ENCODE measurements around the gene BANF1. TPM values are rescaled to one million over a fixed set of nuclear protein-coding genes. Genes with fewer than 3 reads are reported as not detected.

Gene BANF1
- total RNA-seq, result 70.9 and 118 TPM in 2 replicates

GRCh38 chr11:66001942-66002647, at the start of gene BANF1, which contains the start of gene EIF1AD:
BANF1 (plus strand) TSS chr11:66002503; CDS start chr11:66003251, 748 bp downstream.
EIF1AD (minus strand) TSS chr11:66002157; CDS start chr11:66000389, 1,768 bp downstream.

GRCh38 chr11:65961267-65962140, 40.8 kb upstream of the BANF1 start, which contains the start of gene SART1:
SART1 (plus strand) TSS chr11:65961734; CDS start chr11:65961781, 47 bp downstream.

DNA sequence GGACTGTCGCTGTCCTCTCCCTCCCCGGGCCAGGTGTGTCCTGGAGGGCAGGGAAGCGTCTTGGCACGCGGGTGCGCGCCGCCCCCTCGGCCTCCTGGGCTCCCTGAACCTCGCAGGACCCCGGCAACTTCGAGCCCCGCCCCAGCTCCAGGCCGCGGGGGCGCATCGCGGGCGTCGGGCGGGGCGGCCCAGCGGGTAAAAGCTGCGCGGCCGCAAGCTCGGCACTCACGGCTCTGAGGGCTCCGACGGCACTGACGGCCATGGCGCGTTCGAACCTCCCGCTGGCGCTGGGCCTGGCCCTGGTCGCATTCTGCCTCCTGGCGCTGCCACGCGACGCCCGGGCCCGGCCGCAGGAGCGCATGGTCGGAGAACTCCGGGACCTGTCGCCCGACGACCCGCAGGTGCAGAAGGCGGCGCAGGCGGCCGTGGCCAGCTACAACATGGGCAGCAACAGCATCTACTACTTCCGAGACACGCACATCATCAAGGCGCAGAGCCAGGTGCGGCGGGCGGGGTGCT, 9.5 kb downstream of the BANF1 start, which contains the start of gene CST6:
Gene CST6 (plus strand): TSS at position 224 of the 519 bp plus-strand sequence. CDS start 37 bp downstream, at position 261.

DNA sequence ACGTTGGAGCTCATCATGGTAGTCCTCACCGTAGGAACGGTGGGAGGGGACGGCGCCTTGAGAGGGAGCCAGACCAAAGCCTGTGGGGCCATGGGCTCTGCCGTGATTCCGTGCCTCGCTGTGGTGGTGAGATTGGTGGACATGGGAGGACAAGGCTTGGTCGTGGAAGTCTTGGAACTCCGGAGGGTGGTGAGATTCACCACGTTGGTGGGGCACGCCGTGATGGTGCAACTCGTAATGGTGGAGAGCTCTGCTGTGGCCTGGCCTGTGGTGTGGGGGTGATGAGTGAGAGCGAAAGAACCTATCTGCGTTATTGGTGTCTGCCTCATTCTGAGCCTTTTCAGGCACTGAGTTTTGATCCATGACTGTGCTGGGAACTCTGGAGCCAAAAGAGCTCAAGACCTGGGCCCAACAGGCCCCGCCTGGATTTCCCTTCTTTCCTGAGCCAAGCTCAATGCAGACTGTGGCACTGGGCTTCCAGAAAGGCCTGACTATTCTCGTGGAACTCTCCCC, 23.8 kb downstream of the BANF1 start, which contains the start of gene CATSPER1:
Gene CATSPER1 (minus strand): TSS at position 463 of the 513 bp plus-strand sequence. CDS start 100 bp downstream, at position 363.

DNA sequence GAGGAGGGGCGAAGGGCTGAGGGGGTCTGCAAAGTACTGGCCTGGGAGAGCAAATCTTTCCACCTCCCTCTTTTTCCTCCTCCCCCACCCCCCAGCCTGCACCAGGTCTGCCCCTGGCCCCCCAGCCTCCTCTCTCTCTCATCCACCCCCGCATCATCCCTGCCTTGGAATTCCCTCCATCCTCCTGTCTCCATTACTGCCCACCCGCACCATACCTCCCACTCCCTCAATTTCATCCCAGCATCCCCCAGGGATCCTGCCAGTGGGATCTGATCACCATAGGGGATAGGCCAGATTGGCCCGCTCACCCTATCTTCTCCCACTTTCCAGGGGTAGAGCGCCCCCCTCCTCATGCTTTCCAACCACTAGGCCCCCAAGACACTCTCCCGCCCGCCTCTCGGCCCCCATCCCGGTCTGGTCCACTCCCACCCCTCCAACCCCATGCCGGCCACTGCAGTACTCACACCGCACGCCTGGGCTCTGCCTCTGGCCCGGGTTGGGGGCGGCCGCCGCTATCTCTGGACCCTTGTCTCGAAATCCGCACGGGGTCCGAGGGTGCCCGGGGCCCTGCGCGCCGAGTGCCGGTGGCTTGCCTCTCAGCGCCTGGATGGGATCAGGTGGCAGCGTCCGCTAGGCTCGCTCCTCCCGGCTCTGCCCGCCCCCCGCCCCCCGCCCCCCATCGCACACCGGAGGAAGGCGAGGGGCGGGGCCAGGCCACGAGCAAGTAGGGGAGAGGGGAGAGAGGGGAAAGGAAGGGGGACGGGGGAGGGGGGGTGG, 46.4 kb downstream of the BANF1 start, which contains the start of gene GAL3ST3:
Gene GAL3ST3 (minus strand): TSS at position 615 of the 777 bp plus-strand sequence. CDS start 3,746 bp downstream, outside the sequence.

DNA sequence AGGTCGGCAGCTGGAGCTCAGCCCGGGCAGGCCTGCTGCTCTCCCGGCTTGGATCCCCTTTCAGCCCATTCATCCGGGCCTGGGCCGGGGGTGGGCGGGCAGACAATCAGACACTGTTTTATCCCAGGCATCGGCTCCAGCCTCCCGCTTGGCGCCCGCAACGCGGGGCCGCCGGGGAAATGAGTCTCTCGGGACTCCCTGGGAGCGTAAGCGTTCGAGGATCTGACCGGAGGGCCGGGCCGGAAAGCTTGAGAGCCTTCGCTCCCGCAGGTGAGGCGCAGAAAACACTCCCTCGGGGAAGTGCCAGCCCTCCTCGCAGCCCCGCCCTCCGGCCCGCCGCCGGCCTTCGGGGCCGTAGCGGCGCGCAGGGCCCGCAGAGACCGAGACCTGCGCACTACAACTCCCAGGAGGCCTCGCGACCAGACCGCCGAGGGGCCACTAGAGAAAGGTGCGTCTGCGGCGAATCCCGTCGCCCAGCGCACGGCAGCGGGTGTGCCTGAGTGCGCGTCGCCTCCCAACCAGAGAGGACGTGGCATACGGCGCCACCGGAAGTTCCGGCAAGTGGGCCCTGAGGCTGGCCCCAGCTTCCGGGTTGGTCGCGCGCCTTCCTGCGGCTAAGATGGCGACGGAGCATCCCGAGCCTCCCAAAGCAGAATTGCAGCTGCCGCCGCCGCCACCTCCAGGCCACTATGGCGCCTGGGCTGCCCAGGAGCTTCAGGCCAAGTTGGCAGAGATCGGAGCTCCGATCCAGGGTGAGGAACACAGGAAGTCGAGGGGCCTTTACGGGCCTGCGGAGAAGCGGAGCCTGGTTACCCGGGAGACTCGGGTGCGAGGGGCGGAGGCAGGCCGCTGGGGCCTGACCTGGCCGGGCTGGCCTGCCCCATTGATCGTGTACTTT, 49.7 kb downstream of the BANF1 start, which contains the start of gene SF3B2:
Gene SF3B2 (plus strand): TSS at position 599 of the 898 bp plus-strand sequence. CDS start 21 bp downstream, at position 620.

Other genes starting within 250 kb of the BANF1 start
- 12.5 and 13.9 TPM in 2 replicates for gene AP5B1, start 221.5 kb upstream of the BANF1 start, total RNA-seq
- gene OVOL1, start 215.4 kb upstream of the BANF1 start, total RNA-seq, result 0.51 TPM in 1 of 2 replicates, not detected in the other
- gene SNX32, start 168.5 kb upstream of the BANF1 start, total RNA-seq, result 0.89 TPM in 1 of 2 replicates, not detected in the other
- 1,341 and 2,316 TPM in 2 replicates for gene CFL1, start 144.3 kb upstream of the BANF1 start, total RNA-seq
- gene MUS81, start 142.1 kb upstream of the BANF1 start, total RNA-seq, result 52.4 and 57.2 TPM in 2 replicates
- 77.6 and 161 TPM in 2 replicates for gene EFEMP2, start 129.7 kb upstream of the BANF1 start, total RNA-seq
- 0.81 TPM in 1 of 2 replicates, not detected in the other for gene CTSW, start 122.7 kb upstream of the BANF1 start, total RNA-seq
- 176 and 229 TPM in 2 replicates for gene FIBP, start 114.0 kb upstream of the BANF1 start, total RNA-seq
- gene CCDC85B, start 111.8 kb upstream of the BANF1 start, total RNA-seq, result 55.9 and 59.3 TPM in 2 replicates
- 19.8 and 147 TPM in 2 replicates for gene FOSL1, start 102.1 kb upstream of the BANF1 start, total RNA-seq
- gene C11orf68, start 83.4 kb upstream of the BANF1 start, total RNA-seq, result 25.6 and 28.8 TPM in 2 replicates
- gene DRAP1, start 83.1 kb upstream of the BANF1 start, total RNA-seq, result 104 and 182 TPM in 2 replicates
- gene TSGA10IP, start 57.0 kb upstream of the BANF1 start, total RNA-seq, result not detected in 2 replicates
- gene SART1, start 40.8 kb upstream of the BANF1 start, total RNA-seq, result 48.7 and 51.8 TPM in 2 replicates
- gene EIF1AD, start 346 bp upstream of the BANF1 start, total RNA-seq, result 28.1 and 34.7 TPM in 2 replicates
- gene CST6, start 9.5 kb downstream of the BANF1 start, total RNA-seq, result 2.4 and 18.0 TPM in 2 replicates
- 0.33 and 1.0 TPM in 2 replicates for gene CATSPER1, start 24.0 kb downstream of the BANF1 start, total RNA-seq
- gene GAL3ST3, start 46.7 kb downstream of the BANF1 start, total RNA-seq, result 2.1 and 45.1 TPM in 2 replicates
- 160 and 223 TPM in 2 replicates for gene SF3B2, start 49.9 kb downstream of the BANF1 start, total RNA-seq
- 50.5 and 67.8 TPM in 2 replicates for gene PACS1, start 67.8 kb downstream of the BANF1 start, total RNA-seq